AG04450 (cell line): ENCODE data around the gene LAMA2. TPM values are rescaled to one million over a fixed set of nuclear protein-coding genes. Genes with fewer than 3 reads are reported as not detected.

Source experiments
- CTCF ChIA-PET: fragments of 300-600, 350-600 bp; formaldehyde crosslinking; extraction: SDS; loops from one replicate; lab custom pipeline; 2022; ENCODE audit warnings: antibody characterized with exemption, inconsistent platforms; lab: Charles Lee
- POLR2A ChIA-PET: fragments of 350-600 bp; formaldehyde crosslinking; extraction: SDS; loops from one replicate; lab custom pipeline; 2021; ENCODE audit warnings: antibody characterized with exemption, inconsistent platforms; lab: Yijun Ruan, JAX
- DNase-seq: peaks from one replicate; pipeline ENCODE4 v3.0.0-alpha.2; 2011; ENCODE audit warnings: low read depth, low spot score
- H3K27ac ChIP-seq: one replicate; pipeline ENCODE4 v1.5.1; 2012; ENCODE audit warnings: low read depth, low read length, control low read depth
- H3K27me3 ChIP-seq: one replicate; pipeline ENCODE4 v1.6.0; 2012; ENCODE audit warnings: low read length; ENCODE audit not compliant: control insufficient read depth, insufficient read depth
- H3K4me3 ChIP-seq: 2 replicates; pipeline ENCODE4 v1.5.1; 2011; ENCODE audit warnings: mild to moderate bottlenecking, low read depth, low read length, control low read depth
- H3K9me3 ChIP-seq: 2 replicates; pipeline ENCODE4 v1.5.1; 2012; ENCODE audit warnings: low read length; ENCODE audit not compliant: control insufficient read depth, insufficient read depth
- polyA plus RNA-seq: library from polyadenylated mRNA; depleted of rRNA; stranded (reverse); fragments of >200 nt; gene quantifications from 2 replicates; pipeline ENCODE4 v1.2.3, GENCODE V29; 2011
- TF ChIP-seq, protein P1 (sequence below): IDR thresholded peaks from 2 replicates; pipeline ENCODE4 v1.5.1; 2011; ENCODE audit warnings: low read depth, low read length, control low read depth, inconsistent platforms

LAMA2 gene
- polyA plus RNA-seq, 1 experiment = 33.0 TPM

GRCh38 chr6:129335792-129336191 is 452.9 kb downstream of the LAMA2 start:
- Histone ChIP-seq H3K9me3 (no peaks in the 10 kb centered on the region), H3K4me3 (no peak overlapping the region), H3K27ac (no peak overlapping the region), H3K27me3 (no peaks in the 10 kb centered on the region)
- CTCF ChIA-PET = no interaction called here
- TF ChIP-seq, protein P1, sequence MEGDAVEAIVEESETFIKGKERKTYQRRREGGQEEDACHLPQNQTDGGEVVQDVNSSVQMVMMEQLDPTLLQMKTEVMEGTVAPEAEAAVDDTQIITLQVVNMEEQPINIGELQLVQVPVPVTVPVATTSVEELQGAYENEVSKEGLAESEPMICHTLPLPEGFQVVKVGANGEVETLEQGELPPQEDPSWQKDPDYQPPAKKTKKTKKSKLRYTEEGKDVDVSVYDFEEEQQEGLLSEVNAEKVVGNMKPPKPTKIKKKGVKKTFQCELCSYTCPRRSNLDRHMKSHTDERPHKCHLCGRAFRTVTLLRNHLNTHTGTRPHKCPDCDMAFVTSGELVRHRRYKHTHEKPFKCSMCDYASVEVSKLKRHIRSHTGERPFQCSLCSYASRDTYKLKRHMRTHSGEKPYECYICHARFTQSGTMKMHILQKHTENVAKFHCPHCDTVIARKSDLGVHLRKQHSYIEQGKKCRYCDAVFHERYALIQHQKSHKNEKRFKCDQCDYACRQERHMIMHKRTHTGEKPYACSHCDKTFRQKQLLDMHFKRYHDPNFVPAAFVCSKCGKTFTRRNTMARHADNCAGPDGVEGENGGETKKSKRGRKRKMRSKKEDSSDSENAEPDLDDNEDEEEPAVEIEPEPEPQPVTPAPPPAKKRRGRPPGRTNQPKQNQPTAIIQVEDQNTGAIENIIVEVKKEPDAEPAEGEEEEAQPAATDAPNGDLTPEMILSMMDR = no peak
- no peak for DNase-seq
- POLR2A ChIA-PET = no interaction called here

GRCh38 chr6:129338683-129339082 is 455.7 kb downstream of the LAMA2 start:
- DNase-seq = no peak
- TF ChIP-seq, protein P1 = no peak
- Histone ChIP-seq H3K4me3 (no peak overlapping the region), H3K27me3 (no peaks in the 10 kb centered on the region), H3K9me3 (no peaks in the 10 kb centered on the region), H3K27ac (no peak overlapping the region)
- ChIA-PET CTCF (interaction anchor here (0.6 kb wide), 1 partner anchor 454 kb away, joined by 4 read pairs; no protein-coding TSS in a partner anchor), POLR2A (no interaction called here)

DNA sequence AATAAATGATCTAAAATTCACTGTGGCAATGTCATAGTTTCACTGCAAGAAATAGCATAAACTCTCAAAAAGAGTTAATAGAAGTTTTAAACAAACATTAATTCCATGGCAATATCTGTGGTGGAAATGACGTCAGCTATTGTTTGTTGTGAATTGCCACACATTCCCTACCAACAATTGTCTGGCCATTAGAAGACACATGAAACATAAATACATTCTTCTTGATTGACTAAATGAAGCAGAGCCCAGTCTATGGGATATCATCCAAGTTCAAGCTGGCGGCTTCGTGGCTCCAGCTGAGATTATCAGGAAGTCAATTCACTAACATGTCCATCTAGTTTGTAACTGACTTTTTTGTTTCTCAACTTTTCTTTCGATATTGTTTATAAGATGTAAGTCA is 458.0 kb downstream of the LAMA2 start:
- TF ChIP-seq, protein P1 = no peak
- Histone ChIP-seq H3K4me3 (no peak overlapping the region), H3K9me3 (no peaks in the 10 kb centered on the region), H3K27me3 (no peaks in the 10 kb centered on the region), H3K27ac (no peak overlapping the region)
- peak; percentile 73 for DNase-seq
- CTCF ChIA-PET = interaction anchor here (3.6 kb wide), 1 partner anchor 29 kb away, joined by 12 read pairs; no protein-coding TSS in a partner anchor
- POLR2A ChIA-PET = interaction anchor here (0.7 kb wide), 1 partner anchor 23 kb away, joined by 9 read pairs; no protein-coding TSS in a partner anchor

DNA sequence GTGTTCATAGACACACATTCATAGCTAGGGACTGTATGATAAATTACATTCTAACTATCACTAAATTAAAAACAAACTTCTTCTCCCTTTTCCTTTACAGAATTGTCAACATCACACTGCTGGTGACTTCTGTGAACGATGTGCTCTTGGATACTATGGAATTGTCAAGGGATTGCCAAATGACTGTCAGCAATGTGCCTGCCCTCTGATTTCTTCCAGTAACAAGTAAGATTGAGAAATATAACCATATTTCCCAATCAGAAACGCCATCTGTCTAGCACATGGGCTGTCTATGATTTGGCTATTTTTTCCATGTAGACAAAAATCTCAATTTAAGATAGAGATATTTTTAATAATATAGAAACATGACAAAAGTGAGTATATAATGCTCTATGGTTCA is 459.3 kb downstream of the LAMA2 start:
- no peak for DNase-seq
- POLR2A ChIA-PET = no interaction called here
- TF ChIP-seq, protein P1 = no peak
- CTCF ChIA-PET = interaction anchor here (3.6 kb wide), 1 partner anchor 28 kb away, joined by 12 read pairs; no protein-coding TSS in a partner anchor
- no peak overlapping the region for H3K4me3 ChIP-seq
- no peaks in the 10 kb centered on the region for H3K27me3 ChIP-seq
- H3K27ac ChIP-seq = no peak overlapping the region
- no peaks in the 10 kb centered on the region for H3K9me3 ChIP-seq

- TF ChIP-seq, protein P1 = no peak
- ChIA-PET CTCF (interaction anchor here (3.6 kb wide), 1 partner anchor 27 kb away, joined by 12 read pairs; no protein-coding TSS in a partner anchor), POLR2A (no interaction called here)
These were observed 459.9 kb downstream of the LAMA2 start for GRCh38 chr6:129342796-129343195.

More at GRCh38 chr6:129342796-129343195, 459.9 kb downstream of the LAMA2 start:
- no peak overlapping the region for H3K27ac ChIP-seq
- no peak overlapping the region for H3K4me3 ChIP-seq
- no peaks in the 10 kb centered on the region for H3K9me3 ChIP-seq
- DNase-seq = no peak
- H3K27me3 ChIP-seq = no peaks in the 10 kb centered on the region
